Left lung (tissue), 10 donors: Measurements from ENCODE around the gene ZNF768. TPM values are rescaled to one million over a fixed set of nuclear protein-coding genes. Genes with fewer than 3 reads are reported as not detected.
"Not testable (repeated sequence)": the region's sequence is repeated elsewhere in the genome, so short reads cannot be mapped to it uniquely, and the experiment has no call there.

Source experiments
- ATAC-seq: fragments of 200-7000 bp; cut with Tn5 transposase; one replicate; pipeline ENCODE4 v1.9.1; 2020; ENCODE audit warnings: moderate library complexity
- DNase-seq, 4 donors: peaks; one replicate each; pipeline ENCODE4 v3.0.0-alpha.2; 2013 to 2020
- H3K27ac ChIP-seq, 2 donors: fragments of 200-600 bp; sonication (generic) in 1 of 2; one replicate each; pipeline versions ENCODE4 v1.5.0 to v1.8.0; 2020 to 2021
- H3K27me3 ChIP-seq, 2 donors: fragments of 200-600 bp; sonication (generic) in 1 of 2; one replicate each; pipeline versions ENCODE4 v1.5.0 to v1.8.0; 2020 to 2021
- H3K36me3 ChIP-seq, 2 donors: fragments of 200-600 bp; sonication (generic) in 1 of 2; one replicate each; pipeline versions ENCODE4 v1.5.0 to v1.8.0; 2020 to 2021
- H3K4me1 ChIP-seq, 2 donors: fragments of 200-600 bp; one replicate each; pipeline ENCODE4 v1.8.0; 2021
- H3K4me3 ChIP-seq, 2 donors: fragments of 200-600 bp; sonication (generic) in 1 of 2; one replicate each; pipeline versions ENCODE4 v1.5.0 to v1.8.0; 2020 to 2021; ENCODE audit warnings: mild to moderate bottlenecking in 1 of 2
- H3K9me3 ChIP-seq, 2 donors: fragments of 200-600 bp; sonication (generic) in 1 of 2; one replicate each; pipeline versions ENCODE4 v1.5.0 to v1.8.0; 2020 to 2021
- CTCF ChIP-seq, 2 donors: fragments of 200-600 bp; sonication (generic) in 1 of 2; IDR thresholded peaks; one replicate each; pipeline versions ENCODE4 v1.5.0 to v1.8.0; 2021; ENCODE audit warnings: antibody characterized with exemption in 2 of 2
- intact Hi-C, 2 donors: fragments of 100-400 bp; cut with DNase I; formaldehyde crosslinking; loops; one replicate each; pipeline versions ENCODE4 v1.11.2 to v1.14.2; 2022
- polyA plus RNA-seq, 6 donors: library from polyadenylated mRNA; unstranded; fragments of 120-200 nt; gene quantifications; one replicate each; pipeline ENCODE4 v1.2.1, GENCODE V29; 2013; ENCODE audit not compliant: insufficient read length in 6 of 6
- total RNA-seq, 2 donors: library from RNA; stranded (reverse); fragmentation: NEBNext Ultra II Directional; extraction: Animal tissue kit (Norgen Biotek cat#: 25700); gene quantifications; one replicate each; pipeline ENCODE4 v1.2.1, GENCODE V29; 2021
- donor health status: DM: no; HTN: yes; CAD: no.
- donor health status: DM: no; HTN: no; CAD: no.

The ZNF768 gene
- total and polyA plus RNA-seq, 8 donors: 26.1 to 42.2 (median 33.8) TPM

GRCh38 chr16:30526823-30527634, 663 bp upstream of the ZNF768 start:
- H3K27me3 ChIP-seq: no peaks in the 10 kb centered on the region
- H3K9me3 ChIP-seq: no peaks in the 10 kb centered on the region
- H3K27ac ChIP-seq: peak overlapping the region; percentile 98 to 100
- peak overlapping the region; percentile 86 to 87 for H3K4me3 ChIP-seq
- peaks cover 14 to 37% of the 10 kb centered on the region in 2 donors for H3K4me1 ChIP-seq
- intact Hi-C loops: no loop called here
- TF ChIP-seq CTCF (IDR thresholded peaks at IDR 0.05): peak; percentile 18 to 25
- DNase-seq: peak; percentile 99 to 100 (median 99)
- ATAC-seq: peak; percentile 94
- H3K36me3 ChIP-seq: peaks cover 0 to 28% of the 10 kb centered on the region in 2 donors

GRCh38 chr16:30525844-30526136, 576 bp downstream of the ZNF768 start:
- TF ChIP-seq CTCF (IDR thresholded peaks at IDR 0.05): no peak
- ATAC-seq: no peak
- intact Hi-C loops: no loop called here
- Histone ChIP-seq H3K27me3 (no peaks in the 10 kb centered on the region), H3K9me3 (no peaks in the 10 kb centered on the region), H3K36me3 (peaks cover 0 to 28% of the 10 kb centered on the region in 2 donors), H3K4me3 (peak overlapping the region; percentile 86 to 87), H3K27ac (peak overlapping the region; percentile 98 to 100), H3K4me1 (peaks cover 14 to 35% of the 10 kb centered on the region in 2 donors)
- DNase-seq: no peak

- intact Hi-C loops: no loop called here
- no peak for ATAC-seq
Observed at GRCh38 chr16:30524575-30525568, 1.5 kb downstream of the ZNF768 start.

GRCh38 chr16:30523768-30524574, 2.4 kb downstream of the ZNF768 start:
- ATAC-seq (no peak), DNase-seq (no peak)
- Histone ChIP-seq H3K4me1 (peaks cover 12 to 25% of the 10 kb centered on the region in 2 donors), H3K9me3 (no peaks in the 10 kb centered on the region), H3K36me3 (peaks cover 0 to 43% of the 10 kb centered on the region in 2 donors), H3K27ac (no peak overlapping the region), H3K4me3 (no peak overlapping the region), H3K27me3 (no peaks in the 10 kb centered on the region)
- intact Hi-C loops: no loop called here
- no peak for TF ChIP-seq CTCF (IDR thresholded peaks at IDR 0.05)

More at GRCh38 chr16:30524575-30525568, 1.5 kb downstream of the ZNF768 start:
- Histone ChIP-seq H3K36me3 (peaks cover 0 to 34% of the 10 kb centered on the region in 2 donors), H3K27ac (no peak overlapping the region), H3K4me1 (peaks cover 12 to 31% of the 10 kb centered on the region in 2 donors), H3K27me3 (no peaks in the 10 kb centered on the region), H3K9me3 (no peaks in the 10 kb centered on the region), H3K4me3 (no peak overlapping the region)
- no peak for DNase-seq
- TF ChIP-seq CTCF (IDR thresholded peaks at IDR 0.05): no peak

GRCh38 chr16:30522702-30523463, 3.5 kb downstream of the ZNF768 start:
- DNase-seq, H3K27ac ChIP-seq, H3K4me3 ChIP-seq, ATAC-seq, H3K9me3 ChIP-seq, intact Hi-C loops, H3K27me3 ChIP-seq: not testable (repeated sequence)
- H3K4me1 ChIP-seq: peaks cover 9 to 14% of the 10 kb centered on the region in 2 donors
- H3K36me3 ChIP-seq: peaks cover 0 to 54% of the 10 kb centered on the region in 2 donors
